PC-3 (cell line): ENCODE results near the gene GDI2.

Experiments used
- EZH2 ChIP-seq: fragments of 300-600 bp; sonication (generic); IDR thresholded peaks from one replicate; pipeline ENCODE4 v1.6.1; 2017; ENCODE audit warnings: antibody characterized with exemption, mild to moderate bottlenecking, low read length; ENCODE audit not compliant: unreplicated experiment
- TF ChIP-seq, protein P1 (sequence below): fragments of 300-600 bp; sonication (generic); conservative IDR thresholded peaks from 2 replicates; pipeline ENCODE4 v1.5.1; 2017; ENCODE audit warnings: antibody characterized with exemption, low read depth, mild to moderate bottlenecking, low read length

DNA sequence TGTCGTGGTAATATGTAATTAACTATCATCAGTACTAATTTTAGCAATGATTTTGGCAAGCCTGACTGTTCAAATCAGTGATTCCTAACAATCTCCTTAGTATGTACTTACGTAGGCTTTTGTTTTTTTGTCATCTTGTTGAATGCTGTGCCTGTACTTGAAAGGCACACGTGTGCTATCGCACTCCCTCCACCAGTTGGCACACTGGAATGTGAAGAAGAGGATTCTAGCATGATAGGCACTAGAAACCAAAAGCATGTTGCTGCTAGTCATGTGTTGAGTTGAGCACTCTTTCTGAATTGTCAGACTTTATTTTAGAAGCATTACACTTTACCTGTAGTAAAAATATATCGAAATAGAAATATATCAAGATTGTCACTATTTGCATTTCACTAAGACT, 69.5 kb downstream of the GDI2 start:
- TF ChIP-seq, protein P1, sequence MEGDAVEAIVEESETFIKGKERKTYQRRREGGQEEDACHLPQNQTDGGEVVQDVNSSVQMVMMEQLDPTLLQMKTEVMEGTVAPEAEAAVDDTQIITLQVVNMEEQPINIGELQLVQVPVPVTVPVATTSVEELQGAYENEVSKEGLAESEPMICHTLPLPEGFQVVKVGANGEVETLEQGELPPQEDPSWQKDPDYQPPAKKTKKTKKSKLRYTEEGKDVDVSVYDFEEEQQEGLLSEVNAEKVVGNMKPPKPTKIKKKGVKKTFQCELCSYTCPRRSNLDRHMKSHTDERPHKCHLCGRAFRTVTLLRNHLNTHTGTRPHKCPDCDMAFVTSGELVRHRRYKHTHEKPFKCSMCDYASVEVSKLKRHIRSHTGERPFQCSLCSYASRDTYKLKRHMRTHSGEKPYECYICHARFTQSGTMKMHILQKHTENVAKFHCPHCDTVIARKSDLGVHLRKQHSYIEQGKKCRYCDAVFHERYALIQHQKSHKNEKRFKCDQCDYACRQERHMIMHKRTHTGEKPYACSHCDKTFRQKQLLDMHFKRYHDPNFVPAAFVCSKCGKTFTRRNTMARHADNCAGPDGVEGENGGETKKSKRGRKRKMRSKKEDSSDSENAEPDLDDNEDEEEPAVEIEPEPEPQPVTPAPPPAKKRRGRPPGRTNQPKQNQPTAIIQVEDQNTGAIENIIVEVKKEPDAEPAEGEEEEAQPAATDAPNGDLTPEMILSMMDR: no peak
- TF ChIP-seq EZH2: no peak
